GM23248 (cell line): Measurements from ENCODE around the gene PPFIA3.

ENCODE experiments used
- EZH2 ChIP-seq: fragments of 200-600 bp; sonication (generic); IDR thresholded peaks from 2 replicates; pipeline ENCODE4 v1.6.1; 2018; ENCODE audit warnings: antibody characterized with exemption, mild to moderate bottlenecking; ENCODE audit not compliant: insufficient read depth, poor library complexity, severe bottlenecking
- EZH2phosphoT487 ChIP-seq: fragments of 200-600 bp; sonication (generic); IDR thresholded peaks from 2 replicates; pipeline ENCODE4 v1.6.1; 2018; ENCODE audit warnings: antibody characterized with exemption, moderate library complexity, mild to moderate bottlenecking, low read depth; ENCODE audit not compliant: insufficient read depth

GRCh38 chr19:49085868-49086232, 33.5 kb upstream of the PPFIA3 start:
- TF ChIP-seq EZH2 (no peak), EZH2phosphoT487 (no peak)
